ENCODE data around the gene ABHD8.

The ABHD8 gene

DNA sequence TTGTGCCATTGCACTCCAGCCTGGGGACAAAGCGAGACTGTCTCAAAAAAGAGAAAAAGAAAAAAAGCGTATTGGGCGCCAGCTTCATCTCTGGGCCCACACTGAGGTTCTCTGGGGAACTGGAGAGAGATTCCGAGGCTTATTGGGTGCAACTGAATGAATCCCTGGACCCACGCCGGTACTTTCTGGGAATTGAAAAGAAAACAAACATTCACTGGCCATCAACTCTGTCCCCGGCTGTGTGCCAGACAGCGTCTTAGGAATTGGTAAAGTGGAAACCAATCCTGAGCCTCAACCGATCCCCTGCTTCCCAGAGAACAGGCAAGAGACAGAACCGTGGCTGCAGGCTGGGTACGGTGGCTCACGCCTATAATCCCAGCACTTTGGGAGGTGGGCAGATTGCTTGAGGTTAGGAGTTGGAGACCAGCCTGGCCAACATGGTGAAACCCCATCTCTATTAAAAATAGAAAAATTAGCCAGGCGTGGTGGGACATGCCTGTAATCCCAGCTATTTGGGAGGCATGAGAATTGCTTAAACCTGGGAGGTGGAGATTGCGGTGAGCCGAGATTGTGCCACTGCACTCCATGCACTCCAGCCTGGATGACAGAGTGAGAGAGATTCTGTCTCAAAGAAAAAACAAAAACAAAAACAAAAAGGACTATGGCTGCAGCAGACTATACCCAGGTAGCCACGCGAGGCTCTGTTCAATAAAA is 22.8 kb upstream of the ABHD8 start:
- in situ Hi-C loops (cut with HindIII; ENCODE audit: low sequenced_read_pairs) = no loop called here
- TF ChIP-seq, protein P1, sequence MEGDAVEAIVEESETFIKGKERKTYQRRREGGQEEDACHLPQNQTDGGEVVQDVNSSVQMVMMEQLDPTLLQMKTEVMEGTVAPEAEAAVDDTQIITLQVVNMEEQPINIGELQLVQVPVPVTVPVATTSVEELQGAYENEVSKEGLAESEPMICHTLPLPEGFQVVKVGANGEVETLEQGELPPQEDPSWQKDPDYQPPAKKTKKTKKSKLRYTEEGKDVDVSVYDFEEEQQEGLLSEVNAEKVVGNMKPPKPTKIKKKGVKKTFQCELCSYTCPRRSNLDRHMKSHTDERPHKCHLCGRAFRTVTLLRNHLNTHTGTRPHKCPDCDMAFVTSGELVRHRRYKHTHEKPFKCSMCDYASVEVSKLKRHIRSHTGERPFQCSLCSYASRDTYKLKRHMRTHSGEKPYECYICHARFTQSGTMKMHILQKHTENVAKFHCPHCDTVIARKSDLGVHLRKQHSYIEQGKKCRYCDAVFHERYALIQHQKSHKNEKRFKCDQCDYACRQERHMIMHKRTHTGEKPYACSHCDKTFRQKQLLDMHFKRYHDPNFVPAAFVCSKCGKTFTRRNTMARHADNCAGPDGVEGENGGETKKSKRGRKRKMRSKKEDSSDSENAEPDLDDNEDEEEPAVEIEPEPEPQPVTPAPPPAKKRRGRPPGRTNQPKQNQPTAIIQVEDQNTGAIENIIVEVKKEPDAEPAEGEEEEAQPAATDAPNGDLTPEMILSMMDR (IDR thresholded peaks at IDR 0.05; ENCODE audit: low read depth, low read length, missing control alignments) = no peak
- no peak for DNase-seq (ENCODE audit: low read depth)
- H3K4me3 ChIP-seq (ENCODE audit: low read depth, low read length) = no peak overlapping the region

DNA sequence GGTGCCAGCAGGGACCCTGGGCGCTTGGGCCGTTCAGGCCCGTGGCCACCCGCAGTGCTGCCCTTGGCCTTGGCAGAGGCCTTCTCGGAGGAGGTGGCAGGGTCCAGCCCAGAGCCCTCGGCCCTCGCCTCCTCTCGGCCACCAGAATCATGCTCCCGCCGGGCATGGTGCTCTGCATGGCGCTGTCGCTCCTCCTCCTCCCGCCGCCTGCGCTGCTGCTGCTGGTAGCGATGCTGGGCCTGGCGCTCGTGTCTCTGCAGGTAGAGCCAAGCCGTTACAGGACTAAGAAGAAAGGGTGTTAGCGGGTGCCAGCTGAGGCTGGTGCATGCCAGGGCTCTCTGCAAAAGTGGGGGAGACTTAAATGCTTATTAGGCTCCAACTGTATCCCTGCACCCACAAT is 21.9 kb upstream of the ABHD8 start:
- TF ChIP-seq, protein P1 (IDR thresholded peaks at IDR 0.05; ENCODE audit: low read depth, low read length, missing control alignments) = no peak
- no peak for DNase-seq (ENCODE audit: low read depth)
- in situ Hi-C loops (cut with HindIII; ENCODE audit: low sequenced_read_pairs) = no loop called here
- H3K4me3 ChIP-seq (ENCODE audit: low read depth, low read length) = no peak overlapping the region

DNA sequence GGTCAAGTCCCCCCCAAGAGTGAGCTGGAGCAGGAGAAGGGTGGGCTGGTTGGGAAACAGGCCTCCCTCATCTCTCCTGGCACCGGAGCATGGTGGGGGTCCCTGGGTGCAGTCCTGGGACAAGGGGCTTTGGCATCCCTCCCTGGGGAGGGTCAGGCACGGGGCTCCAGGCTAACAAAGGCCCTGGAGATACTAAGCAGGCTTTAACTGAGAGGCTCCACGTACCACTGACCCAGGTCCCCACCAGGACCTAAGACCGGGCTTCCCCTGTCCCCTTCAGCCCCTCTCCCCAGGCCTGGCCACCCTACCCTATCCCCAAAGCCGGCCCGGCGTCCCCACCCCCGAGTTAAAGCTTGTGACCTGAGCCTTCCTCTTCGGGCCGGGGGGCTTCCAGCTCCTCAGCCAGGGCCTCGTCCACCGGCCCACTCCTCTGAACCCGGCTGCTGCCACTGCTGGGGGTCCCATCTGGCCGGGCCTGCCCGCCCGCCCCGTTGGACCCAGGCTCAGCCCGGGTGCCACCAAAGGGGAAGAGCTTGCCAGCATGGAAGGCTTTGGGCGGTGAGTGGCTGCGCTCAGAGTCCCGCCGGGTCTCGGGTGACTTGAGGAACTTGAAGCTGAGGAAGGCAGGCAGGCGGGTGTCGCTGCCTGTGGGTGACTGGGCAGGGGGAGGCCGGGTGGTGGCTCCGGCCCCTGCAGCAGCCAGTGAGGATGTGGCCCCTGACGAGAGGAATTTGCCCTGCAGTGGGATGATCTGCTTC is 21.3 kb upstream of the ABHD8 start:
- TF ChIP-seq, protein P1 (IDR thresholded peaks at IDR 0.05; ENCODE audit: low read depth, low read length, missing control alignments) = no peak
- in situ Hi-C loops (cut with HindIII; ENCODE audit: low sequenced_read_pairs) = loop anchor here (25.0 kb wide), 1 partner anchor 162 kb away; no protein-coding TSS in a partner anchor
- DNase-seq (ENCODE audit: low read depth) = no peak
- H3K4me3 ChIP-seq (ENCODE audit: low read depth, low read length) = no peak overlapping the region

DNA sequence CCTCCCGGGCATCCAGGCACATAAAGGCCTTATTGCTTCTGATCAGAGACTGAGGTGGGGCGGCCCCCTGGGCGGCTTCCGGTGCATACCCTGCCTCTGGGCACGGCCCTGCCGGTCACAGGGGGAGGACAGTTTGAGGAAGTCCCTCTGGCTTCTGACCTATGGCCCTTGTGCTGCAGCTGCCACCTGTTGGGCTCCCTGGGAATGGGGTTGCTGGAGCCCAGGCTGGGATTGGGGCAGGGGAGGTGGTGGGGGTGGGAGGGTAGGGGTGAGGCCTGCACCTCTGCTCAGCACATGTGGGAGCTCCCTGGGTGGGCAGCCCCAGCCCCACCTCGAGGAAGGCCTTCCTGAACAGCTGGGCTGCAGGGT is 20.7 kb upstream of the ABHD8 start:
- TF ChIP-seq, protein P1 (IDR thresholded peaks at IDR 0.05; ENCODE audit: low read depth, low read length, missing control alignments) = no peak
- no peak for DNase-seq (ENCODE audit: low read depth)
- in situ Hi-C loops (cut with HindIII; ENCODE audit: low sequenced_read_pairs) = loop anchor here (25.0 kb wide), 1 partner anchor 162 kb away; no protein-coding TSS in a partner anchor
- H3K4me3 ChIP-seq (ENCODE audit: low read depth, low read length) = no peak overlapping the region

DNA sequence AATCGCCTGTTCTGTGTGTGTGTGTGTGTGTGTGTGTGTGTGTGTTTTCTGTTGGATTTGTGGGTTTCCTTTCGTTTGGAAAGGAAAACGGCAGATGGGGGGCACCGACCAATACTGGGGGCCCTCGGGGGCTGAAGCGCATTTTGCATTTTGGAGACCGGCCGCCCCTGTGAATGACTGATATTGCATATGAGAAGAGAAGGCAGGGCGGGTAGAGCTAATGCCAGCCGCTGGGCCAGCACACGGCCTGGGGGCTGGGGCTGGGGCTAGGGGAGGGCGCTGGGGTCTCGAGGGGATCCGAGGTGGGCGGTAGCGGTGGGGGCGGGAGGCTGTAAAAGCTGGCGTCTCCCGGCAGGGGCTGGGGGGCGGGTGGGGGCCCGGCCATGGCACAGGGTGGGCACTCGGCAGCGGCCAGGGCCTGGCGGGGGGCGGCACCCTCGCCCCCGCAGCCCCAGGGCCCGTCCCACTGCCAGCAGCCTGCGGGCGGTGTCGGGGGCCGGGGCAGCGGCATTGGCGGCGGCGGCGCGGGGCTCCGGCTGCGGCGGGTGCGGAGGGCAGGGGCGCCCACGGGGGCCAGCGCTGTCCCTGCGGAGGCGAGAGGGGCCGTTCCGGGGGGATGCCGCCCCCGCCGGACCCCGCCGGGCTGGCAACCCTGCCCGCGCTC is 20.2 kb upstream of the ABHD8 start:
- no peak overlapping the region for H3K4me3 ChIP-seq (ENCODE audit: low read depth, low read length)
- in situ Hi-C loops (cut with HindIII; ENCODE audit: low sequenced_read_pairs) = loop anchor here (25.0 kb wide), 1 partner anchor 161 kb away; no protein-coding TSS in a partner anchor
- no peak for DNase-seq (ENCODE audit: low read depth)

DNA sequence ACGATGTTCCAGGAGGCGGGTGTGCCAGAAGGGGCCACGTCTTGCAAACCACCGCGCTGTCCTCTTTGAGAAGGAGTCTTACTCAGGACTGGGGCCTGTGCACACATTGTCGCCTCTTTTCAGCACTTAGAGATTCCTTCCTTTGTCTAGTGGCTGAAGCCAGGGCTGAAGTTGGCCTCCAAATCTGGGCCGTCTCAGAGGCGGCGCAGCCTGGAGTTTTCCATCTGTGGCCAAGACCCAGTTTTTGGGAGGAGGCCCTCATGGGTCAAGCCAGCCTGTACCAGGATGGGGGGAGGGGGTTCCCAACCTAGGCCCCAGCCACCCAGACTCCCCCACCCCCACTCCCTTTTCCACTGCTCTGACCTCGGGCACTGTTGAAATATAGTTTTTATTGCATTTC is 19.6 kb upstream of the ABHD8 start:
- TF ChIP-seq, protein P1 (IDR thresholded peaks at IDR 0.05; ENCODE audit: low read depth, low read length, missing control alignments) = no peak
- DNase-seq (ENCODE audit: low read depth) = no peak
- in situ Hi-C loops (cut with HindIII; ENCODE audit: low sequenced_read_pairs) = loop anchor here (25.0 kb wide), 1 partner anchor 161 kb away; no protein-coding TSS in a partner anchor

More for the DNA sequence above, 20.2 kb upstream of the ABHD8 start:
- TF ChIP-seq, protein P1 (IDR thresholded peaks at IDR 0.05; ENCODE audit: low read depth, low read length, missing control alignments) = no peak

More for the DNA sequence above, 19.6 kb upstream of the ABHD8 start:
- H3K4me3 ChIP-seq (ENCODE audit: low read depth, low read length) = no peak overlapping the region
